HG02610 (cell line): ENCODE data around the gene WRNIP1.

ENCODE experiments used
- ATAC-seq: cut with Tn5 transposase; IDR thresholded peaks from one replicate; pipeline ENCODE4 v1.9.1; 2021; ENCODE audit warnings: mild to moderate bottlenecking, moderate library complexity; ENCODE audit not compliant: unreplicated experiment

The WRNIP1 gene

DNA sequence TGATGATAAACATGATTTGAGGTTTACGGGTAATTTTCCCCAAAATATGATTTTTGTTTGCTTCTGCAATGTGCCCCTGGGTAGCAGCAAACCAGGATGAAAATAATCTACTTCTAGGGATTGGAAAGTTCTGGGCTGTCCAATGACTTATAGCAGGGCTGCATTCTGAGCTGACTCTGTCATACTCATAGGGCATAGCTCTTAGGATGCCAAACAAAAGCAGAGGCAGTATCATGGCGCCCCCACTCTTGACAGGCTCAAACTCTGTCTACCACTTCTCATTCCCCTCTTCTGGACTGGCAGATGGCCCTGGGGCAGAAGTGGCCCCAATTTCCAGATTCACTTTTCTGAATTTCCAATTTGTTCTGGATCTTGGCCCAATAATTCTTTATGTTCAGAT lies 66.2 kb downstream of the WRNIP1 start:
- no peak for ATAC-seq

DNA sequence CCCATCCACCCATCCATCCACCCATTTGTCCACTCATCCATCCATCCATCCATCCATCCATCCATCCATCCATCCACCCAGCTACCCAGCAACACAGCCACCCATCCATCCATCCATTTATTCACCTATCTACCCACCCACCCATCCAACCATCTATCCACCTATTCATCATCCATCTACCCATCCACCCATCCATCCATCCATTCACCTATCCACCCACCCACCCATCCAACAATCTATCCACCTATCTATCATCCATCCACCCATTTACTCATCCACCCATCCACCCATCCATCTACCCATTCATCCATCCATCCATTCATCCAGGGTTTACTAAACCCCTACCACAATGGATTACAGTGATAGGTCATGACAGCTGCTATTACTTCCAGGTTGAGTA lies 69.1 kb downstream of the WRNIP1 start:
- ATAC-seq = no peak
